B cell (primary cell): Measurements from ENCODE around the gene STAT5B. TPM values are rescaled to one million over a fixed set of nuclear protein-coding genes. Genes with fewer than 3 reads are reported as not detected.

Experiments used
- ATAC-seq: fragments of 200-7000 bp; cut with Tn5 transposase; one replicate; pipeline ENCODE4 v1.10.0; 2021; ENCODE audit warnings: low read depth, mild to moderate bottlenecking, moderate number of reproducible peaks, moderate library complexity
- CTCF ChIA-PET: fragments of 350-600 bp; sonication (Branson Sonifier 250); formaldehyde crosslinking; loops from one replicate; lab custom pipeline; 2021; ENCODE audit warnings: antibody characterized with exemption, inconsistent platforms; lab: Charles Lee
- POLR2A ChIA-PET: fragments of 350-600 bp; sonication (Branson Sonifier 250); formaldehyde crosslinking; loops from one replicate; lab custom pipeline; 2021; ENCODE audit warnings: antibody characterized with exemption; lab: Charles Lee
- DNase-seq: peaks from one replicate; pipeline ENCODE4 v3.0.0; 2013
- H2AFZ ChIP-seq: 2 replicates; pipeline ENCODE4 v1.6.1; 2012; ENCODE audit warnings: mild to moderate bottlenecking, low read depth, low read length; ENCODE audit not compliant: insufficient read depth, poor library complexity, severe bottlenecking
- H3K27ac ChIP-seq, 2 donors: 1 replicate in 1 of 2; 2 replicates in 1 of 2; pipeline ENCODE4 v1.5.1; 2012 to 2013; ENCODE audit warnings: low read length in 2 of 2, mild to moderate bottlenecking in 2 of 2, moderate library complexity in 1 of 2
- H3K27me3 ChIP-seq, 4 experiments: fragments of 200-600 bp in 1 of 4; sonication (generic) in 1 of 4; replicated peaks in 1 of 4; 1 replicate in 2 of 4; 2 replicates in 2 of 4; pipeline versions ENCODE4 v1.6.1 to v1.7.0; 2013 to 2016; ENCODE audit warnings: low read length in 3 of 4, mild to moderate bottlenecking in 2 of 4, mixed read lengths in 1 of 4, moderate library complexity in 1 of 4; ENCODE audit not compliant: insufficient read depth in 4 of 4, control insufficient read depth in 3 of 4; ENCODE audit errors: control extremely low read depth in 1 of 4
- H3K36me3 ChIP-seq, 2 experiments: replicated peaks in 1 of 2; 1 replicate in 1 of 2; 2 replicates in 1 of 2; pipeline versions ENCODE4 v1.6.1 to v1.7.1; 2013; ENCODE audit warnings: low read length in 1 of 2; ENCODE audit not compliant: insufficient read depth in 2 of 2, control insufficient read depth in 1 of 2; ENCODE audit errors: control extremely low read depth in 1 of 2, extremely low read depth in 1 of 2
- H3K4me1 ChIP-seq, 2 donors: fragments of 200-600 bp in 1 of 2; sonication (generic) in 1 of 2; 1 replicate in 1 of 2; 2 replicates in 1 of 2; pipeline versions ENCODE4 v1.5.1 to v1.6.1; 2013 to 2017; ENCODE audit warnings: low read length in 2 of 2; ENCODE audit not compliant: control insufficient read depth in 2 of 2, insufficient read depth in 2 of 2
- H3K4me2 ChIP-seq: replicated peaks from 2 replicates; pipeline ENCODE3; 2012; ENCODE audit warnings: mild to moderate bottlenecking, low read depth, low read length; ENCODE audit not compliant: poor library complexity, severe bottlenecking
- H3K4me3 ChIP-seq, 5 experiments: fragments of 200-600 bp in 1 of 5; sonication (generic) in 1 of 5; 1 replicate in 3 of 5; 2 replicates in 2 of 5; pipeline versions ENCODE4 v1.5.1 to v1.7.0; 2011 to 2016; ENCODE audit warnings: low read length in 4 of 5, mild to moderate bottlenecking in 4 of 5, low read depth in 2 of 5, control low read depth in 1 of 5, moderate library complexity in 1 of 5; ENCODE audit not compliant: insufficient read depth in 1 of 5; ENCODE audit errors: control extremely low read depth in 1 of 5, extremely low read depth in 1 of 5
- H3K79me2 ChIP-seq: fragments of 200-600 bp; sonication (generic); one replicate; pipeline ENCODE4 v1.6.0; 2016; ENCODE audit warnings: low read length; ENCODE audit not compliant: control insufficient read depth, insufficient read depth
- H3K9ac ChIP-seq: fragments of 200-600 bp; sonication (generic); 2 replicates; pipeline ENCODE4 v1.6.1; 2017; ENCODE audit warnings: mild to moderate bottlenecking, low read length, moderate library complexity
- H3K9me3 ChIP-seq, 3 donors: one replicate each; pipeline versions ENCODE4 v1.6.1 to v1.7.1; 2013; ENCODE audit warnings: low read length in 2 of 3; ENCODE audit not compliant: control insufficient read depth in 2 of 3, insufficient read depth in 1 of 3; ENCODE audit errors: control extremely low read depth in 1 of 3
- H4K20me1 ChIP-seq: 2 replicates; pipeline ENCODE4 v1.6.0; 2012; ENCODE audit warnings: mild to moderate bottlenecking, low read length; ENCODE audit not compliant: insufficient read depth, control insufficient read depth, poor library complexity, severe bottlenecking
- H3K27ac Mint-ChIP-seq: one replicate; pipeline ENCODE4 v1.8.0; 2021; ENCODE audit warnings: mixed read lengths
- H3K27me3 Mint-ChIP-seq: one replicate; pipeline ENCODE4 v1.8.0; 2021; ENCODE audit warnings: mixed read lengths
- H3K4me1 Mint-ChIP-seq: one replicate; pipeline ENCODE4 v1.8.0; 2021; ENCODE audit warnings: mixed read lengths
- H3K4me3 Mint-ChIP-seq: one replicate; pipeline ENCODE4 v1.8.0; 2021; ENCODE audit warnings: mixed read lengths
- H3K9me3 Mint-ChIP-seq: one replicate; pipeline ENCODE4 v1.8.0; 2022; ENCODE audit warnings: mixed read lengths; ENCODE audit not compliant: insufficient read depth
- CTCF ChIP-seq: fragments of 200-600 bp; IDR thresholded peaks from one replicate; pipeline ENCODE4 v1.8.0; 2022; ENCODE audit warnings: antibody characterized with exemption, mild to moderate bottlenecking
- EZH2 ChIP-seq: IDR thresholded peaks from 2 replicates; pipeline ENCODE4 v1.6.1; 2012; ENCODE audit warnings: borderline replicate concordance, low read depth, mild to moderate bottlenecking, moderate library complexity, low read length; ENCODE audit not compliant: insufficient read depth, poor library complexity, severe bottlenecking
- WGBS: methylation state at CpG from one replicate; pipeline ENCODE4 v1.1.5; 2013; ENCODE audit warnings: missing lambda C conversion rate; ENCODE audit not compliant: insufficient coverage; 5-methylcytosine and 5-hydroxymethylcytosine counted together
- intact Hi-C: fragments of 100-400 bp; cut with micrococcal nuclease; formaldehyde crosslinking; loops from one replicate; pipeline ENCODE4 v1.10.0; 2022
- polyA plus RNA-seq: library from polyadenylated mRNA; depleted of rRNA; stranded (reverse); fragments of >200 nt; gene quantifications from 2 replicates; pipeline ENCODE4 v1.2.3, GENCODE V29; 2012
- total RNA-seq, 2 donors: library from RNA; stranded (reverse); fragments of 120-200 nt in 1 of 2; gene quantifications; 1 replicate in 1 of 2; 2 replicates in 1 of 2; pipeline versions ENCODE4 v1.2.3 to v1.2.4, GENCODE V29; 2013 to 2022

Gene STAT5B
- total and polyA plus RNA-seq, 2 donors (not counting 1 experiment from before 2014, with no cell fraction given) = 70.0 to 103 TPM

- no peak for ATAC-seq
- Histone ChIP-seq H3K4me3 (no peak overlapping the region), H3K9me3 (no peaks in the 10 kb centered on the region), H3K4me1 (peaks cover 17 to 24% of the 10 kb centered on the region in 2 donors), H4K20me1 (no peaks in the 10 kb centered on the region), H3K9ac (no peak overlapping the region), H3K4me2 (no peak overlapping the region), H3K27ac (no peak overlapping the region), H2AFZ (no peak overlapping the region), H3K27me3 (no peaks in the 10 kb centered on the region), H3K79me2 (peaks cover 8% of the 10 kb centered on the region), H3K36me3 (peaks cover 1 to 7% of the 10 kb centered on the region in 2 experiments)
- H3K9me3 Mint-ChIP-seq = no peaks in the 10 kb centered on the region
- intact Hi-C loops = loop anchor here (5.0 to 10.0 kb wide), 2 partner anchors 57 to 484 kb away; partner anchors contain the start of gene PLEKHH3
- WGBS = 90% methylated on average over 13 of the region's 17 CpGs
- ChIA-PET POLR2A (interaction anchor here (0.6 kb wide), 1 partner anchor 73 kb away, joined by 4 read pairs; no protein-coding TSS in a partner anchor), CTCF (interaction anchor here (1.5 to 3.1 kb wide), 2 partner anchors 10 to 31 kb away, joined by 5 to 7 read pairs; partner anchors contain the start of gene KCNH4)
- no peaks in the 10 kb centered on the region for H3K27me3 Mint-ChIP-seq
- H3K4me1 Mint-ChIP-seq = peaks cover 25% of the 10 kb centered on the region
- no peak for DNase-seq
- TF ChIP-seq EZH2 (no peak), CTCF (no peak)
- H3K27ac Mint-ChIP-seq = no peak overlapping the region
- no peak overlapping the region for H3K4me3 Mint-ChIP-seq
These were observed 85.5 kb downstream of the STAT5B start for GRCh38 chr17:42190491-42191274.

GRCh38 chr17:42189651-42189965 lies 86.6 kb downstream of the STAT5B start:
- Histone ChIP-seq H3K9ac (no peak overlapping the region), H3K79me2 (peaks cover 8% of the 10 kb centered on the region), H3K4me3 (no peak overlapping the region), H3K4me1 (peaks cover 17 to 25% of the 10 kb centered on the region in 2 donors), H3K27me3 (no peaks in the 10 kb centered on the region), H3K4me2 (no peak overlapping the region), H2AFZ (no peak overlapping the region), H3K36me3 (peaks cover 1 to 7% of the 10 kb centered on the region in 2 experiments), H3K27ac (no peak overlapping the region), H4K20me1 (no peaks in the 10 kb centered on the region), H3K9me3 (no peaks in the 10 kb centered on the region)
- ChIA-PET CTCF (interaction anchor here (0.5 to 3.1 kb wide), 3 partner anchors 9 to 135 kb away, joined by 3 to 7 read pairs (median 5); partner anchors contain the start of gene KCNH4), POLR2A (no interaction called here)
- no peak overlapping the region for H3K27ac Mint-ChIP-seq
- no peaks in the 10 kb centered on the region for H3K9me3 Mint-ChIP-seq
- no peak overlapping the region for H3K4me3 Mint-ChIP-seq
- 91% methylated on average over 8 of the region's 11 CpGs for WGBS
- peaks cover 30% of the 10 kb centered on the region for H3K4me1 Mint-ChIP-seq
- intact Hi-C loops = no loop called here
- no peak for TF ChIP-seq EZH2
- no peak for TF ChIP-seq CTCF
- H3K27me3 Mint-ChIP-seq = no peaks in the 10 kb centered on the region
- ATAC-seq (no peak), DNase-seq (no peak)
